Loucy (cell line): ENCODE measurements around the gene RALGPS1.

ENCODE experiments used
- H2AFZ ChIP-seq: fragments of 200-600 bp; sonication (generic); 2 replicates; pipeline ENCODE4 v1.6.0; 2016; ENCODE audit warnings: antibody characterized with exemption, mild to moderate bottlenecking, low read length, moderate library complexity
- H3F3A ChIP-seq: fragments of 200-600 bp; 2 replicates; pipeline ENCODE4 v1.6.0; 2016; ENCODE audit warnings: antibody characterized with exemption, low read depth, mild to moderate bottlenecking
- H3K27me3 ChIP-seq: fragments of 200-600 bp; sonication (generic); 2 replicates; pipeline ENCODE4 v1.6.1; 2014; ENCODE audit warnings: low read length, mild to moderate bottlenecking; ENCODE audit not compliant: insufficient read depth, poor library complexity, severe bottlenecking
- H3K36me3 ChIP-seq: fragments of 200-600 bp; sonication (generic); 2 replicates; pipeline ENCODE4 v1.6.1; 2016; ENCODE audit warnings: low read length; ENCODE audit not compliant: insufficient read depth
- H3K4me1 ChIP-seq: fragments of 200-600 bp; sonication (generic); 2 replicates; pipeline ENCODE4 v1.5.1; 2014; ENCODE audit warnings: low read length, mild to moderate bottlenecking; ENCODE audit not compliant: insufficient read depth, poor library complexity, severe bottlenecking
- H3K4me2 ChIP-seq: fragments of 200-600 bp; sonication (generic); 2 replicates; pipeline ENCODE4 v1.6.0; 2014; ENCODE audit warnings: antibody characterized with exemption, low read length, low read depth, mild to moderate bottlenecking; ENCODE audit not compliant: poor library complexity, severe bottlenecking
- H3K4me3 ChIP-seq: fragments of 200-600 bp; sonication (generic); 2 replicates; pipeline ENCODE4 v1.5.1; 2014; ENCODE audit warnings: low read length, mild to moderate bottlenecking, mixed read lengths; ENCODE audit not compliant: poor library complexity, severe bottlenecking
- H3K79me2 ChIP-seq: fragments of 200-600 bp; sonication (generic); 2 replicates; pipeline ENCODE4 v1.6.1; 2014; ENCODE audit warnings: low read length; ENCODE audit not compliant: insufficient read depth
- H3K9ac ChIP-seq: fragments of 200-600 bp; sonication (generic); 2 replicates; pipeline ENCODE4 v1.6.0; 2014; ENCODE audit warnings: mild to moderate bottlenecking, low read depth, low read length, moderate library complexity; ENCODE audit not compliant: poor library complexity, severe bottlenecking
- H3K9me2 ChIP-seq: fragments of 200-600 bp; sonication (generic); replicated peaks from 2 replicates; pipeline ENCODE4 v1.6.1; 2016; ENCODE audit warnings: low read depth, low read length, mixed read lengths
- H3K9me3 ChIP-seq: fragments of 200-600 bp; sonication (generic); 2 replicates; pipeline ENCODE4 v1.6.1; 2014; ENCODE audit warnings: mild to moderate bottlenecking, antibody characterized with exemption, low read length, low read depth; ENCODE audit not compliant: insufficient read depth
- H4K20me1 ChIP-seq: fragments of 200-600 bp; sonication (generic); 2 replicates; pipeline ENCODE4 v1.6.0; 2014; ENCODE audit warnings: antibody characterized with exemption, low read length, mild to moderate bottlenecking; ENCODE audit not compliant: insufficient read depth, poor library complexity, severe bottlenecking
- EZH2phosphoT487 ChIP-seq: fragments of 200-600 bp; IDR thresholded peaks from 2 replicates; pipeline ENCODE4 v1.6.1; 2018; ENCODE audit warnings: antibody characterized with exemption, mild to moderate bottlenecking, moderate library complexity, borderline replicate concordance
- TF ChIP-seq, protein P1 (sequence below): fragments of 200-600 bp; sonication (generic); conservative IDR thresholded peaks from 2 replicates; pipeline ENCODE4 v1.5.1; 2014; ENCODE audit warnings: mild to moderate bottlenecking, antibody characterized with exemption, low read length

RALGPS1 gene

DNA sequence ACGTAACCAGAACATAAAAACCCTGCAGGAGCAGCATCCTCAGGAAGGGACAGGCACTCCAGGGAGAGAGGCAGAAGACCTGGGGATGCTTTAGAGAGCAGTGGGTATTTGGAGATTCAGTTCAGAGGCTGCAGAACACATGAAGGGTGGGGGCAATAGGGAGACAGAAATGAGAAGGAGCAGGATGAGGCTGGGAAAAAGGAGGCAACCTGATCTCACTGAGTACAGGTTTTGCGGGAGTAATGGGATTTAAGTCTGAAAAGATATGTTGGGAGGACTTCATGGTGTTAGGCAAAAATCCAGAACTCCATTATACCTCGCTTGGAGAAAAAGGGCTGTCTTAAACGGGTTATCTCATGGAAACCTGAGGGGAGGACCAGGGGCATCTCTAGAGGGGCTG, 308.7 kb downstream of the RALGPS1 start:
- no peaks in the 10 kb centered on the region for H3F3A ChIP-seq
- TF ChIP-seq, protein P1, sequence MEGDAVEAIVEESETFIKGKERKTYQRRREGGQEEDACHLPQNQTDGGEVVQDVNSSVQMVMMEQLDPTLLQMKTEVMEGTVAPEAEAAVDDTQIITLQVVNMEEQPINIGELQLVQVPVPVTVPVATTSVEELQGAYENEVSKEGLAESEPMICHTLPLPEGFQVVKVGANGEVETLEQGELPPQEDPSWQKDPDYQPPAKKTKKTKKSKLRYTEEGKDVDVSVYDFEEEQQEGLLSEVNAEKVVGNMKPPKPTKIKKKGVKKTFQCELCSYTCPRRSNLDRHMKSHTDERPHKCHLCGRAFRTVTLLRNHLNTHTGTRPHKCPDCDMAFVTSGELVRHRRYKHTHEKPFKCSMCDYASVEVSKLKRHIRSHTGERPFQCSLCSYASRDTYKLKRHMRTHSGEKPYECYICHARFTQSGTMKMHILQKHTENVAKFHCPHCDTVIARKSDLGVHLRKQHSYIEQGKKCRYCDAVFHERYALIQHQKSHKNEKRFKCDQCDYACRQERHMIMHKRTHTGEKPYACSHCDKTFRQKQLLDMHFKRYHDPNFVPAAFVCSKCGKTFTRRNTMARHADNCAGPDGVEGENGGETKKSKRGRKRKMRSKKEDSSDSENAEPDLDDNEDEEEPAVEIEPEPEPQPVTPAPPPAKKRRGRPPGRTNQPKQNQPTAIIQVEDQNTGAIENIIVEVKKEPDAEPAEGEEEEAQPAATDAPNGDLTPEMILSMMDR, result no peak
- no peak for TF ChIP-seq EZH2phosphoT487
- no peaks in the 10 kb centered on the region for H4K20me1 ChIP-seq
- no peak overlapping the region for H3K4me2 ChIP-seq
- no peak overlapping the region for H3K9ac ChIP-seq
- no peaks in the 10 kb centered on the region for H3K27me3 ChIP-seq
- H3K79me2 ChIP-seq, result no peaks in the 10 kb centered on the region
- H3K9me3 ChIP-seq, result no peaks in the 10 kb centered on the region
- no peak overlapping the region for H2AFZ ChIP-seq
- H3K4me1 ChIP-seq, result peaks cover 15% of the 10 kb centered on the region
- no peak overlapping the region for H3K4me3 ChIP-seq
- no peaks in the 10 kb centered on the region for H3K9me2 ChIP-seq
- H3K36me3 ChIP-seq, result no peaks in the 10 kb centered on the region

DNA sequence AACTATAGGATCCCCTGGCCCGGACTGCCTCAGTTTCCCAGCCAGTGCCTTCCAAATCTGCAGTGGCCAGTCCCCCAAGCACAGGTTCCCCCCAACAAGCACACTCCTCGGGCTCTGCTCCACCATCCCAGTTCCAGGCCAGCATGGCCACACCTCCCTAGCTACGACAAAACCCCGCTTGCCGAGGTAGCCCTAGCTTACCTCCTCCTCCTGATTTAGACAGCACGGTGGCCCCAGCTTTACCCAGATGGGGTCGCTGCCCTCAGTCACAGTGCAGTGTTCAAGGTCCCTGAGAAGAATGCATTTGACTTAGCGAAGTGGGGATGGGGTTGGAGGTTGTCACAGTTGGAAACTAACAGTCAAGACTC, 309.2 kb downstream of the RALGPS1 start:
- Histone ChIP-seq H3K9me3 (no peaks in the 10 kb centered on the region), H3K4me3 (no peak overlapping the region), H3K9ac (no peak overlapping the region), H2AFZ (no peak overlapping the region), H3K36me3 (no peaks in the 10 kb centered on the region), H3K27me3 (no peaks in the 10 kb centered on the region), H3K9me2 (no peaks in the 10 kb centered on the region), H3K79me2 (no peaks in the 10 kb centered on the region), H3F3A (no peaks in the 10 kb centered on the region), H4K20me1 (no peaks in the 10 kb centered on the region), H3K4me1 (peaks cover 15% of the 10 kb centered on the region), H3K4me2 (no peak overlapping the region)
- TF ChIP-seq, protein P1, result no peak
- TF ChIP-seq EZH2phosphoT487, result no peak

DNA sequence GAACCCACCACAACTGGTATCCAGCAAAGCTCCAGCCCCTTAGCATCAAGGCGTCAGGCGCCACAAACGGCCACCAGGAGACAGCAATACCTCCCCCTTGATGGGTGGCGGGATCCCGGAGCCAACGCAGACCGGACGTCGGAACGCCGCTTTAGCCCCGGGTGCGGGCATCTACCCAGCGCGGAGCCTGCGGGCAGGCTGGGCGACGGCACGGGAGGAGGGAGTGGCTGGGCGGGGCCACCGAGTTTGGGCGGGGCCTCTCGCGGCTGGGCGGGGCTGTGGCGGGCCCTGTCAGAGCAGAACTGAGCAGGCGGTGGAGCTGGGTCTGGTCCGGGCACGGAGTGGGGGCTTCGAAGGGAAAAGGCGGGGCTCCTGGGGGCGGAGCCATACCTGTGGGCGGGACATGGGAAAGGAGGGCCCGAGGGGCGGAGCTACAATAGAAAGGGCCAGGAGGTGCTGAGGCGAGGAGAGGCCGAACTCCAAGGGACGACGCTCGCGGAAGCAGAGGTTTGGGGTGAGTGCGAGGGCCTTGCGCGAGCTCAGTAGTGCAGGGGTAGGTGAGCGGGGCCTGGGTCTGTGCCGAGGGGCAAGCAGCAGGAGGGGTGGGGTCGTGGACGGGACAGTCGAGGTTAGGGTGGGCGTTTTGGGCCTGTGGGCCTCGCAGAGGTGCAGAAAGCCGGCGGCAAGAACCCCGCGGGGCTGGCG, 309.7 kb downstream of the RALGPS1 start:
- H3K79me2 ChIP-seq, result no peaks in the 10 kb centered on the region
- H3K4me2 ChIP-seq, result no peak overlapping the region
- H3K9me3 ChIP-seq, result no peaks in the 10 kb centered on the region
- TF ChIP-seq EZH2phosphoT487, result no peak
- TF ChIP-seq, protein P1, result no peak
- H2AFZ ChIP-seq, result no peak overlapping the region
- H4K20me1 ChIP-seq, result no peaks in the 10 kb centered on the region
- no peaks in the 10 kb centered on the region for H3K27me3 ChIP-seq
- H3K9me2 ChIP-seq, result no peaks in the 10 kb centered on the region
- no peaks in the 10 kb centered on the region for H3K36me3 ChIP-seq
- H3K9ac ChIP-seq, result no peak overlapping the region
- no peak overlapping the region for H3K4me3 ChIP-seq
- peaks cover 15% of the 10 kb centered on the region for H3K4me1 ChIP-seq
- no peaks in the 10 kb centered on the region for H3F3A ChIP-seq
